Left kidney (tissue), 2 donors: ENCODE measurements around the gene CELF3. TPM values are rescaled to one million over a fixed set of nuclear protein-coding genes. Genes with fewer than 3 reads are reported as not detected.
"Not testable (repeated sequence)": the region's sequence is repeated elsewhere in the genome, so short reads cannot be mapped to it uniquely, and the experiment has no call there.

Source experiments
- DNase-seq: peaks from one replicate; pipeline ENCODE4 v3.0.0-alpha.2; 2013
- polyA plus RNA-seq: library from polyadenylated mRNA; unstranded; fragments of 120-200 nt; gene quantifications from one replicate; pipeline ENCODE4 v1.2.1, GENCODE V29; 2013; ENCODE audit not compliant: insufficient read length

CELF3 gene
- polyA plus RNA-seq, 1 donor: 0.33 TPM

GRCh38 chr1:151703813-151704212 is 12.8 kb downstream of the CELF3 start:
- no peak for DNase-seq

- DNase-seq: no peak
These were observed 13.7 kb downstream of the CELF3 start for GRCh38 chr1:151702936-151703335.

- no peak for DNase-seq
These were observed 15.1 kb downstream of the CELF3 start for GRCh38 chr1:151701515-151701914.

- DNase-seq: no peak
These were observed 23.4 kb downstream of the CELF3 start for GRCh38 chr1:151693057-151693651.

- DNase-seq: no peak
These were observed 24.4 kb downstream of the CELF3 start for GRCh38 chr1:151692226-151692625.

GRCh38 chr1:151689494-151689893 is 27.1 kb downstream of the CELF3 start:
- no peak for DNase-seq

- DNase-seq: no peak
These were observed 30.0 kb downstream of the CELF3 start for GRCh38 chr1:151686561-151686960.

- no peak for DNase-seq
These were observed 32.5 kb downstream of the CELF3 start for GRCh38 chr1:151684128-151684527.

- DNase-seq: not testable (repeated sequence)
These were observed 33.7 kb downstream of the CELF3 start for GRCh38 chr1:151682901-151683300.

GRCh38 chr1:151681923-151682322 is 34.7 kb downstream of the CELF3 start:
- no peak for DNase-seq

GRCh38 chr1:151680826-151681225 is 35.8 kb downstream of the CELF3 start:
- no peak for DNase-seq

- DNase-seq: no peak
These were observed 36.2 kb downstream of the CELF3 start for GRCh38 chr1:151680391-151680790.

GRCh38 chr1:151673407-151673806 is 43.2 kb downstream of the CELF3 start:
- no peak for DNase-seq

GRCh38 chr1:151670036-151670675 is 46.4 kb downstream of the CELF3 start:
- not testable (repeated sequence) for DNase-seq

GRCh38 chr1:151668090-151668489 is 48.5 kb downstream of the CELF3 start:
- no peak for DNase-seq

- DNase-seq: no peak
These were observed 54.9 kb downstream of the CELF3 start for GRCh38 chr1:151661751-151662150.

GRCh38 chr1:151655371-151655770 is 61.2 kb downstream of the CELF3 start:
- no peak for DNase-seq

GRCh38 chr1:151653397-151653796 is 63.2 kb downstream of the CELF3 start:
- DNase-seq: no peak

Other genes with a start within 250 kb of the CELF3 start
- 55.6 TPM for gene CGN, start 205.4 kb downstream of the CELF3 start, polyA plus RNA-seq
- 10.5 TPM for gene TUFT1, start 176.5 kb downstream of the CELF3 start, polyA plus RNA-seq
- 29.5 TPM for gene SNX27, start 104.8 kb downstream of the CELF3 start, polyA plus RNA-seq
- gene RIIAD1, start 4.7 kb upstream of the CELF3 start, polyA plus RNA-seq: 0.43 TPM
- 124 TPM for gene MRPL9, start 46.7 kb upstream of the CELF3 start, polyA plus RNA-seq
- 8.8 TPM for gene TDRKH, start 73.7 kb upstream of the CELF3 start, polyA plus RNA-seq
- not detected for gene LINGO4, start 88.6 kb upstream of the CELF3 start, polyA plus RNA-seq
- 0.80 TPM for gene RORC, start 115.0 kb upstream of the CELF3 start, polyA plus RNA-seq
- gene C2CD4D, start 123.0 kb upstream of the CELF3 start, polyA plus RNA-seq: 0.20 TPM
- 0.52 TPM for gene THEM5, start 136.9 kb upstream of the CELF3 start, polyA plus RNA-seq
- 56.3 TPM for gene THEM4, start 192.7 kb upstream of the CELF3 start, polyA plus RNA-seq